Measurements from ENCODE around the gene CYP3A7.
"Not testable (repeated sequence)": the region's sequence is repeated elsewhere in the genome, so short reads cannot be mapped to it uniquely, and the experiment has no call there.

Gene CYP3A7

GRCh38 chr7:99734987-99735386 is at the start of gene CYP3A7:
CYP3A7 (minus strand) TSS chr7:99735196; CDS start chr7:99735093, 103 bp downstream.
- no peak for DNase-seq (ENCODE audit: low read depth in 4 of 4, low spot score in 1 of 4)

GRCh38 chr7:99784007-99784406 is 49.0 kb upstream of the CYP3A7 start, which contains the start of gene CYP3A4:
CYP3A4 (minus strand) TSS chr7:99784184; CDS start chr7:99784081, 103 bp downstream.
- DNase-seq (ENCODE audit: low read depth in 4 of 4, low spot score in 1 of 4): no peak

- no peak for DNase-seq (ENCODE audit: low read depth in 4 of 4, low spot score in 1 of 4)
Observed at GRCh38 chr7:99782012-99782953, 47.3 kb upstream of the CYP3A7 start.

- no peak for DNase-seq (ENCODE audit: low read depth in 4 of 4, low spot score in 1 of 4)
Observed at GRCh38 chr7:99780588-99780987, 45.6 kb upstream of the CYP3A7 start.

- no peak for DNase-seq (ENCODE audit: low read depth in 4 of 4, low spot score in 1 of 4)
Observed at GRCh38 chr7:99779949-99780348, 45.0 kb upstream of the CYP3A7 start.

- no peak for DNase-seq (ENCODE audit: low read depth in 4 of 4, low spot score in 1 of 4)
Observed at GRCh38 chr7:99778880-99779279, 43.9 kb upstream of the CYP3A7 start.

- not testable (repeated sequence) for DNase-seq (ENCODE audit: low read depth in 4 of 4, low spot score in 1 of 4)
Observed at GRCh38 chr7:99773395-99773794, 38.4 kb upstream of the CYP3A7 start.

GRCh38 chr7:99772565-99772964 is 37.6 kb upstream of the CYP3A7 start:
- no peak for DNase-seq (ENCODE audit: low read depth in 4 of 4, low spot score in 1 of 4)

- not testable (repeated sequence) for DNase-seq (ENCODE audit: low read depth in 4 of 4, low spot score in 1 of 4)
Observed at GRCh38 chr7:99769494-99769893, 34.5 kb upstream of the CYP3A7 start.

GRCh38 chr7:99768471-99768870 is 33.5 kb upstream of the CYP3A7 start:
- DNase-seq (ENCODE audit: low read depth in 4 of 4, low spot score in 1 of 4): no peak

- no peak for DNase-seq (ENCODE audit: low read depth in 4 of 4, low spot score in 1 of 4)
Observed at GRCh38 chr7:99767662-99768061, 32.7 kb upstream of the CYP3A7 start.

GRCh38 chr7:99766484-99767099 is 31.6 kb upstream of the CYP3A7 start:
- DNase-seq (ENCODE audit: low read depth in 4 of 4, low spot score in 1 of 4): no peak

- no peak for DNase-seq (ENCODE audit: low read depth in 4 of 4, low spot score in 1 of 4)
Observed at GRCh38 chr7:99764478-99764877, 29.5 kb upstream of the CYP3A7 start.

GRCh38 chr7:99762680-99763327 is 27.8 kb upstream of the CYP3A7 start:
- no peak for DNase-seq (ENCODE audit: low read depth in 4 of 4, low spot score in 1 of 4)

GRCh38 chr7:99755085-99755484 is 20.1 kb upstream of the CYP3A7 start:
- no peak for DNase-seq (ENCODE audit: low read depth in 4 of 4, low spot score in 1 of 4)

- no peak for DNase-seq (ENCODE audit: low read depth in 4 of 4, low spot score in 1 of 4)
Observed at GRCh38 chr7:99752356-99752755, 17.4 kb upstream of the CYP3A7 start.

- not testable (repeated sequence) for DNase-seq (ENCODE audit: low read depth in 4 of 4, low spot score in 1 of 4)
Observed at GRCh38 chr7:99751322-99752052, 16.5 kb upstream of the CYP3A7 start.

- DNase-seq (ENCODE audit: low read depth in 4 of 4, low spot score in 1 of 4): no peak
Observed at GRCh38 chr7:99748846-99749579, 14.0 kb upstream of the CYP3A7 start.

GRCh38 chr7:99746915-99747314 is 11.9 kb upstream of the CYP3A7 start:
- DNase-seq (ENCODE audit: low read depth in 4 of 4, low spot score in 1 of 4): not testable (repeated sequence)

- not testable (repeated sequence) for DNase-seq (ENCODE audit: low read depth in 4 of 4, low spot score in 1 of 4)
Observed at GRCh38 chr7:99745395-99745794, 10.4 kb upstream of the CYP3A7 start.
